Neural cell (in vitro differentiated cells): ENCODE data around the gene PLOD2.

ENCODE experiments used
- CTCF ChIP-seq: fragments of 450-650 bp; IDR thresholded peaks from 2 replicates; pipeline ENCODE4 v1.5.1; 2014; ENCODE audit warnings: antibody characterized with exemption, mild to moderate bottlenecking, moderate library complexity; ENCODE audit not compliant: poor library complexity, severe bottlenecking
- EP300 ChIP-seq: fragments of 450-650 bp; conservative IDR thresholded peaks from 2 replicates; pipeline ENCODE4 v1.6.1; 2014; ENCODE audit warnings: antibody characterized with exemption, mild to moderate bottlenecking, moderate library complexity; ENCODE audit not compliant: poor library complexity, severe bottlenecking
- EZH2 ChIP-seq: fragments of 200-600, 300-800 bp; shearing (Covaris generic), sonication (generic); IDR thresholded peaks from 2 replicates; pipeline ENCODE4 v1.6.1; 2014; ENCODE audit warnings: antibody characterized with exemption, low read length, borderline replicate concordance, mild to moderate bottlenecking; ENCODE audit not compliant: insufficient read depth, poor library complexity, severe bottlenecking
- POLR2AphosphoS5 ChIP-seq: IDR thresholded peaks from 2 replicates; pipeline ENCODE4 v1.6.1; 2012
- REST ChIP-seq: IDR thresholded peaks from 2 replicates; pipeline ENCODE4 v1.6.1; 2012; ENCODE audit warnings: borderline replicate concordance
- SMC3 ChIP-seq: fragments of 450-650 bp; conservative IDR thresholded peaks from 2 replicates; pipeline ENCODE4 v1.6.1; 2014; ENCODE audit warnings: antibody characterized with exemption, mild to moderate bottlenecking, moderate library complexity; ENCODE audit not compliant: poor library complexity
- TAF1 ChIP-seq: IDR thresholded peaks from 2 replicates; pipeline ENCODE4 v1.6.1; 2012; ENCODE audit warnings: low read depth

- no peak for TF ChIP-seq CTCF
- TF ChIP-seq EP300, result no peak
- no peak for TF ChIP-seq TAF1
- TF ChIP-seq POLR2AphosphoS5, result no peak
- TF ChIP-seq SMC3, result no peak
- no peak for TF ChIP-seq REST
- no peak for TF ChIP-seq EZH2
Measured at GRCh38 chr3:146115619-146116018, 45.4 kb downstream of the PLOD2 start.
